Retinal pigment epithelial cell (primary cell): ENCODE results near the gene HOXD10.

Experiments
- DNase-seq: peaks from one replicate; pipeline ENCODE4 v3.0.0-alpha.2; 2010; ENCODE audit warnings: low read depth
- H3K4me3 ChIP-seq: 2 replicates; pipeline ENCODE4 v1.5.1; 2011; ENCODE audit warnings: mild to moderate bottlenecking, low read length, control low read depth, moderate library complexity
- CTCF ChIP-seq: conservative IDR thresholded peaks from 2 replicates; pipeline ENCODE4 v1.5.1; 2011; ENCODE audit warnings: low read depth, low read length, control low read depth, inconsistent platforms

Gene HOXD10

GRCh38 chr2:176137906-176138305 lies 21.3 kb downstream of the HOXD10 start:
- no peak for TF ChIP-seq CTCF
- DNase-seq = no peak
- no peak overlapping the region for H3K4me3 ChIP-seq

GRCh38 chr2:176138526-176138922 lies 21.9 kb downstream of the HOXD10 start:
- no peak overlapping the region for H3K4me3 ChIP-seq
- no peak for DNase-seq
- no peak for TF ChIP-seq CTCF

GRCh38 chr2:176138923-176139660 lies 22.5 kb downstream of the HOXD10 start:
- H3K4me3 ChIP-seq = no peak overlapping the region
- TF ChIP-seq CTCF = no peak
- no peak for DNase-seq

- H3K4me3 ChIP-seq = no peak overlapping the region
- no peak for TF ChIP-seq CTCF
- no peak for DNase-seq
Measured at GRCh38 chr2:176139661-176140512, 23.3 kb downstream of the HOXD10 start.

- peak; percentile 68 for TF ChIP-seq CTCF
- no peak for DNase-seq
- H3K4me3 ChIP-seq = no peak overlapping the region
Measured at GRCh38 chr2:176140513-176141317, 24.1 kb downstream of the HOXD10 start.

- no peak for DNase-seq
- no peak for TF ChIP-seq CTCF
- no peak overlapping the region for H3K4me3 ChIP-seq
Measured at GRCh38 chr2:176142281-176142680, 25.7 kb downstream of the HOXD10 start.
